NOMO-1 treated with dmso at 0.1 percent for 144 hours (cell line): ENCODE results near the gene EHBP1.
"Not testable (repeated sequence)": the region's sequence is repeated elsewhere in the genome, so short reads cannot be mapped to it uniquely, and the experiment has no call there.

ENCODE experiments used
- DNase-seq: peaks from one replicate; lab custom pipeline; 2025; ENCODE audit not compliant: unreplicated experiment; lab: John Stamatoyannopoulos, UW

The EHBP1 gene

DNA sequence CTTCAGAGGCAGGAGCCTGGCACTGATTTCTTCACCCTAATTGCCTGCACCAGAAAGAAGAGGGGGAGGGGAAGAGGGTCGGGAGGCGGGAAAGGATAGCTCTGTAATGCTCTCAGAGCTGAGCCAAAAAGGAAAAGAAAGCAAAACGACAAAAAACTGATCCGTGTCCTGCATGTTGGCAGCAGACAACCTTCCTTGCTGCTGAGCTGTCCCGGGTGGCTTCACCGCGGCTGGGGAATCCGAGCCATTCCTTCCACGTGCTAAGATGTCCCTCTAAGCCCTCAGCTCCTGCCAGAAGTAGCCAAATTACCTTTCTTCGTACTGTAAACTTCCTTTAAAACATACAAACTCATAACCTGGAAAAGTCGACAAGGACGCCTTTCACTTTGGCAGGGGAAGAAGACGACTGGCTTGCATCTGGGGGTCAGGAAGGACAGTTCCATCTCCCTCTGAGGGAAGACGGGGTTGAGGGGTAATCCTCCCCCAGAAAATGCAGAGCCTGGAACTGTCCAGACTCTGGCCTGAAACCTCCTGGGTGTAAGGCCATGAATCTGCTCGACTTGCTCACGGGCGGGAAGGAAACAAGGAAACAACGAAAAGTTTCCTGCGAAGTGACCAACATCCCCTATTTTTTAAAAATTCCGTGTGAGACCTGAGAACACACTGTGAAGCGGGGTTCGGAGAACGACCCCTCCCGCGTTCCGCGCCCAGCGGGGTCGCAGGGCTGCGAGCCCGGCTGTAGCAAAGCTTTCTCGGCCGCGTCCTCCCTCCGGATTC is 352.8 kb downstream of the EHBP1 start:
- DNase-seq = no peak

DNA sequence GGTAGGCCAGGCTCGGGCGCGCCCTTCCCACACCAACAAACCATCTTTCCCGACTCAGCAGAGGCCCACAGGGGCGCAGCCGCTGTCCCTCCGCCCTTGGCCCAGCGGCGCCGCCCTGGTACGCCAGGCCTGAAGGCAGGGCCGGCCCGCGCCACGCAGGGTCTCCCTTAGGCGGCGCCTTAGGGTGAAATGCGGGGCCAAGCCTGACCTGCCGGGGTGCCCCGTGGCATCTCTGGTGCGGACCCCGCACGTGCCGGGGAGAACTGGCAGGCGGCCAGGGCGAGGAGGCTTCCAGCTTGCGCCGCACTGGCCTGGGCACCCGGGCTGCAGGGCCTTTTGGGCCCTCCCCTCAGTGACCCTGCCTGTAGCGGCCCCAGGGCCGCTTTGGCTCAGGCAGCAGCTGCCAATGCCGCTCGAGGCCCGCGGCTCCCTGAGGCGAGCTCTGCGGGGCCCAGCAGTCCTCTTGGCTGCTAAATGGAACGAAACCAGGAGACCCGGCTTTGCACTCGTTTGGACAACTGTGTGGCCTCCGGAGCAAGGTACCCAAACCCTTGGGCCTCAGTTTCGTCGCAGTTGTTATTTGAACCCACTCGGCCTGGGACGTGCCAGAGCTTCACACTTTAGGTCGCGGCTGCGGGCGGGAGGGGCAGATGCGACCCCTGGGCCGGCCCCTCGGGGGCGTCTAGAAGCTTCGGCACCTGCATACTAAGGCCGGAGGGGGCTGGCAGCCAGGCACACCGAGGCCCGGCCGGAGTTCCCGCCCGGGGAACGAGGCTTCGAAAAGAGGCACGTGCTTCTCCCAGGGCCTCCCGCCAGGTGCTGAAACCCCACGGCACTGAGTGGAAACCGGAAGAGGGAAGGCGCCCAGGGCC is 353.6 kb downstream of the EHBP1 start:
- no peak for DNase-seq

DNA sequence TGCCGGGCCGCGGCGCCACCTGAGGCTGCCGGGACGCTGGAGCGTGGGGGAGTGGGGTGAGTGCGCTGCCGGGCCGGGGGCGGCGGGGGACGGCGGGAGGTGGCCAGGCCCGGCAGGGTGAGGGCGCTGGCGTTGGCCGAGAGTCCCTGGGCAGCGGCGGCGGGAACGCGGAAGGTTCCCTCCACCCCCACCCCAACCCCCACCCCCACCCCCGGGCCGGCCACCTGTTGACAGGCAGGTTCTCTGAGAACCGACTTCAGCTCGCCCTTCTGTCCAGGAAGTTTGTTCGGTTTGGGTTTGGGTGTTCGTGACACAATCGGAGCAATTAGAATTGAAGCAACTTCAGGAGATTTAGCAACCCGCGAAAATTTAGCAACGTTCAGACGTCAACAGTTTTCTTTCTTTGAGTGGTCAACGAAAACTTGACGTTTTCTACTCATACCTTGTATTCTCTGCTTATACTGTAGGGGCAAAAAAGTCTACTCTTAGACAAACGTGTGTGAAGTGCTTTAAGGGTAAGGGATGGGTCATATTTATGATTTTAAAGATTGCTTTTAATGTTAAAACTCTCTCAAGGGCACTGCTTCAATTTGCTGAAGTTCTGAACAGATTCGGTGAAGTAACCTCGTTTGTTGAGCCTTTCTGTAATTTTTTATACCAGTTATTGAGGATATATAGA is 354.4 kb downstream of the EHBP1 start:
- DNase-seq = peak; percentile 86

DNA sequence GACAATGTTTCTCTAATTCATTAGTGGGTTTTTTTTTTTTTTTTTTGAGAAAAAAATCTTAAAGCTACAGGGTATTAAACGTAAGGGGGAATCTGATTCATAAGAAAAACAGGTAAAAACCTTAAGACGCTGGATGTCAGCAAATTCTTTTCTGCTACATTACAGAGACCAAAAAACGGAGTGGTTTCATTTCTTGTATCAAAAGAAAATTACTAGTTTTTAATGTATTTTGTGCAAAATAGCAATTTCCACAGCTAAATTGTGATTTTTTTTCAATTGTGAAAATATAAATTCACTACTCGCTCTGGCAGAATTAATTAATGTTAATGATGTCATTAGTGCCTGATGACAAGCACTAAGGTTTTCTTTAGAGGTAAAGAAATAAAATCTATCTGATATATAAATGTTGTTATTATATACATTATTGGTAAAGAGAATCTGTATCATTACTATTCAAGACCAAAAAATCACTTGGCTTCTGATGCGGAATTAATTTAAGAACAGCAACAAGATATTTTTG is 355.0 kb downstream of the EHBP1 start:
- DNase-seq = no peak

DNA sequence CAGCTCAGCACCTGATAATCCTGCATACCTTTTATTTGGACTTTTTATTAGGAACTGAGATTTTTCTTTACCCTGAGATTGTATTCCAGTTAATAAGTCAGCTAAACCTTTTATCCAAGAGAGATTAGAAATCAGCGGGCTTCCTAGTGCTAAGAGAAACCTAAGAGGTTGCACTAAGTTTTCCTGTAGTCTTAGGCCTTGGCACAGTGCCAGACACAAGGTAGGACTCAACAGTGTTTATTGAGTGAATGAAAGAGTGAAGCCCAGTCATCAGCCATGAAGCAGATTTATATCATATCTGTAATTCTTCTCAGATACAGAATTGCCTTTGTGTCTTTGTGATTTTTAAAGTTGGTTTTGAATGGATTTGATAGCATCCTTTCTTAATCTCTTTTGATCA is 358.7 kb downstream of the EHBP1 start:
- no peak for DNase-seq

DNA sequence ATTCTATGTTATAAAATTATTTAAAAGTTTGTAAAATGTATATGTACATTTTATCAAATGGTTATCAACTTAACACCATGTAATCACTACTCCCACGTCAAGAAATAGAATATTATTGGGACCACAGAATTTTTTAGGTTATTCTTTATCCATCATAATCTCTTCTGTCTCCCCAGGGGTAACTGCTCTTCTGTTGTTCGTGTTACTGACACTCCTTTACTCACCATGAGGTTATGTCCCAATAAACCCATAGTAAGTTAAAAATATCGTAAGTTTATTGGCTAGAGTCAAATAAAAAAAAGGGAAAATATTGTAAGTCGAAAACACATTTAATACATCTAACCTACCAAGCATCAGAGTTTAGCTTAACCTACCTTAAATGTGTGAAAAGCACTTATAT is 359.1 kb downstream of the EHBP1 start:
- no peak for DNase-seq

DNA sequence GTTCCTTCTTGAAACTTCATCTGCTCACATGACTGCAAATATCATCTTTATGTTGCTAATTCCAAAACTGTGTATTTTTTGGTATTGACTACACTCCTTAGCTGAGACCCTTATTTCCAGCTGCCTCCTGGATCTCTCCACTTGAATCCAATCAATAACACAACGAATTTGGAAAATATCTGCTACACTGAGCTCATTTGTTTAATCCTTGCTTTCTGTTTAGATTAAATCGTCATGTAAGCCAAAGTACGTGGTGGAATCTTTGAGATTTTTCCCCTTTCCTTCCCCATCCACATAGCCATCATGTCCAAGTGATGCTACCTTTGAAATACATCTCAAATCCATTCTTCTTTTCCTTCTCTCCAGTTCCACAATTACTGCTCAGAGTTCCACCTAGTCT is 360.8 kb downstream of the EHBP1 start:
- DNase-seq = no peak

DNA sequence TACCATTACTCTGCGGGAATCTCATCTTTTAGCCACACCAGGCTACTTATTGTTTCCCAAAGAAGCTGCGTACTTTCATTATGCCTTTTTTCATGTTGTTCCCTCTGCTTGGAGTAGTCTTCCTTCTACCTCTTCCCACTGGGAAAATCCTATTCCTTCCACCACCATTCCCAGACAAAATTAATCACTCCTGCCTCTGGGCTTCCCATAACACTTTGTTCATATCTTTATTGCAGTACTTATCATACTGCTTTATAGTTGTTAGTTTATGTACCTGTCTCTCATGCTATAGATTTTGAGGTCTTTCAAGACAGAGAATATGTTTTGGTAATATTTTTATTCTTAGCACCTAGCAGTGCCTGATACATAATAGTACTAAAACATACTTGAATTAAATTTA is 361.3 kb downstream of the EHBP1 start:
- DNase-seq = no peak

DNA sequence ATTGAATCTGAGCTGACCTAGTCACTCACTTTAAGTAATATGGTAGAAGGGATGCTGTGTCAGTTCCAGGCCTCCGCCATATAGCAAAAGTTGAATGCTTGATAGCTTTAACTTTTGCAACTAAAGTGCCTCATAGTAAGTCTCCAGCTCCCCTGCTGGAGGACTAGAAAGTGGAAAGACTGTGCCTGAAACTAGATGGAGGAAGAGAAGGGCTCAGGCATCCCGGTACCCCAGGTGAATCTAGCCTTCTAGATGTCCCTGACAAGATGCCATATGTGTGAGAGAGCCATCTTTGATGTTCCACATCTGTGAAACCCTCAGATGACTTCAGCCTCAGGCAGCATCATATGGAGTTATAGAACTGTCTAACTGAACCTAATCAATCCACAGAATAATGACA is 366.2 kb downstream of the EHBP1 start:
- no peak for DNase-seq

DNA sequence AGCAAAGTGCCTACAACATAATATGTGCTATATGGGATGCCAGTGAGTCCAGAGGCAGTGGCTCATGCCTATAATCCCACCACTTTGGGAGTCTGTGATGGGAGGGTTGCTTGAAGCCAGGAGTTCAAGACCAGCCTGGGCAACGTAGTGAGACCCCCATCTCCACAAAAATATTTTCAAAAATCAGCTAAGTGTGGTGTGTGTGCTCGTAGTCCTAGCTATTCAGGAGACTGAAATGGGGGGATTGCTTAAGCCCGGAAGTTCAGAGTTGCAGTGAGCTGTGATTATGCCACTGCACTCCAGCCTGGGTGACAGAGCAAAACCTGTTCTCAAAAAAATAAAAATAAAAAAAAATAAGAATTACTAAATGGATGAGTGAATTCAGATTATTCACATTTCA is 368.5 kb downstream of the EHBP1 start:
- peak; percentile 26 for DNase-seq

DNA sequence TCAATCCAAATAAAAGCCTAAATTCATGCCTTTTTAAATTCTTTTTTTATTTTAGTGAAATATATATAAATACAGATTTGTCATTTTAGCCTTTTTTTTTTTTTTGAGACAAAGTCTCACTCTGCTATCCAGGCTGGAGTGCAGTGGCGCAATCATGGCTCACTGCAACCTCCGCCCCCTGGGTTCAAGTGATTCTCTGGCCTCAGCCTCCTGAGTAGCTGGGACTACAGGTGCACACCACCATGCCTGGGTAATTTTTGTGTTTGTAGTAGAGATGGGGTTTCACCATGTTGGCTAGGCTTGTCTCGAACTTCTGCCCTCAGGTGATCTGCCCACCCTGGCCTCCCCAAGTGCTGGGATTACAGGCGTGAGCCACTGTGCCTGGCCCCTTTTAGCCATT is 368.9 kb downstream of the EHBP1 start:
- not testable (repeated sequence) for DNase-seq

DNA sequence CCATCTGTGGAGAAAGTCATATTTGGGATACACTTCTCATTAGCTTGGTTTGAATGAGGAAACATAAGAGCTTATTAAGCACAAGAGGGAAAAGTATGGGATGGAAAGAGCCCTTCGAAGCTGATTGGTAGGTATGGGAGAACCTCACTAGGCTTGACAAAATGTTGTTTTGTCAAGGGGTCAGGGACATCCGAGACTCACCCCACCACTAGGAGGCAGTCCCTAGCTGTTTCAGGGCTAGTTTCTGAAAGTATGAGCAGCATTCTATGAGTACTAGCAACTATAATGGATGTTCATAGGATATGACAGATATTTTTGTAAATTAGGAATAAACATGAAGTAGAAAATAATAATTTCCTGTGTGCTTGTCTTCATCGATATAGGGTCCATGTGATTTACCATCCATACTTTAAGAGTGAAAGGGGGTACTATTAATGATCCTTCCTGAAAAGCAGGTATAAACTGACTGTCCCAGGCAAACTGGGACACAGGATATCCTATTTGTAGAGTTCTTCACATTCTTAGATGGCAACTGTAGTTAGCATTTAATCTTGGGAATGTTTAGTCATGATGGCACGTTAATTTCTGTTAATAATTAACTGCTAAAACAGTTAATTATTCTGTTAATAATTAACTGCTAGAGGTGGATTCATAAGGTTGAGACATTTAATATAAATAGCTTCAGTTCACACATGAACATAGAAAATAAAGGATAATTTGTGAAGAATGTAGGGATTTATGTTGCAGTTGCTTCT is 373.5 kb downstream of the EHBP1 start:
- DNase-seq = no peak

DNA sequence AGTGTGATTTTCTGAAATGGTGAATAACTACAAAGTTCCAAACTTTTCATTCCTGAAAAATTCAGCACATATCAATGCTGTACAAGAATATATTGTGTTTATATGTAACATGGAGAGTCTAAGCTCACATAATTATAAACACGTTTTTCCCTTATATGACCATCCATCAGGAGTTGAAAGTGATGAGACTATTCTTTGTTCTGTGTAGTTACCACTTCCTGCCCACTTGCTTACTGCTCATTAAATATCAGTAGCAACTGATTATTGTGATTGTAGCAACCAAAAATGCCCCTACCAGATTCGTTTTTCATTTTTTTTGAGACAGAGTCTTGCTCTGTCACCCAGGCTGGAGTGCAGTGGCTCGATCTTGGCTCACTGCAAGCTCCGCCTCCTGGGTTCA is 375.9 kb downstream of the EHBP1 start:
- DNase-seq = no peak

DNA sequence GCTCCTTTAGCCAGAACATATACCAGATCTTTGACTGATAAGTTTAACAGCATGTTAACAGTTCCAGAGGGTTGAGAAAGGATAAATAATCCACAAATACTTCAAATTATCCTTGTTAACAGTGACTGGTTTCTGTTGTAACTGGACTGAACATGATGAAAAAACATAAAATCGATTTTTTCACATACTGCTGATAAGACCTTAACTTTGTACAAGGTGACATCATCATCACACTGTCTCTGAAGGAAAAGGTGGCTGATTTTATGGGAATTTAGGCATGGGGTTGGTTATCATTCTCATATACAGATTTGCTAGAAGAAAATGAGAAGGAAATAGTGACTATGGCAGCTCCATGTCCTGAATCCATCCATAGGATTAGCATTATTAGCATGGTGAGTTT is 381.2 kb downstream of the EHBP1 start:
- DNase-seq = no peak

DNA sequence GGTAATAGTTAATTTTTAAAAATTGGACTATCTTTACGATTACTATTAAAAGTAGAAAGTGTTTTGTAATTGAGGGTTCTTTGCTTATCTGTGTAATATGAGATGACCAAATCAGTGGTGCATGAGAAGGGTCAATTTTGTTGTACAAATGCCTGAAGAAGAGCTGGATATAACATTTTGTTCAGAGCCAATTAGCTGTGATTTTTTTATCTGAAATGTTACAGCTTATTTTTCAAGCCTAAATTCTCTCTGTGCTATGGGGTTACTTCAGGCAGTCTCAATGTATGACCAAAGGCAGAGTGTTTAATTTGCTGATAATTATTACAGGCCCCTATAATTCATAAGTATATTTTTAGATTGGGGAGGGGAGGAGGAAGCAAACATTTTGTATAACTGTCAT is 386.9 kb downstream of the EHBP1 start:
- DNase-seq = no peak

DNA sequence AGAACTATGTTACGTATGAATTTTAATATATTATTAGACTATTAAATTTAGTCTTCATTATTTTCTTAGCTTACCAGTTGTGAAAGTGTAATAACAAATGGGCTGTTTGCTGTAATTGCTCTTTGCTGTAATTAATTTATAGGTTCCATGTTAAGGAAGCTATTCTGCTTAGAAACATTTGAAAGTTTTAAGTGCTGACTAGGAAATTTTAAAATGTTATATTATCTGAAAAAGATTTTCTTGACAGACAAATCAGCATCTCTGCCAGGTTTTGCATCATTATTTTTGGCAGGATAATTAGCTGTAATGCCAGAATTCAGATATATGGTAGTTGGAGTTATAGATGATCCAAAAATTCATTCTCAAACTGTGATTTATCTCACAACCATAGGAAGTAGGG is 387.3 kb downstream of the EHBP1 start:
- no peak for DNase-seq

DNA sequence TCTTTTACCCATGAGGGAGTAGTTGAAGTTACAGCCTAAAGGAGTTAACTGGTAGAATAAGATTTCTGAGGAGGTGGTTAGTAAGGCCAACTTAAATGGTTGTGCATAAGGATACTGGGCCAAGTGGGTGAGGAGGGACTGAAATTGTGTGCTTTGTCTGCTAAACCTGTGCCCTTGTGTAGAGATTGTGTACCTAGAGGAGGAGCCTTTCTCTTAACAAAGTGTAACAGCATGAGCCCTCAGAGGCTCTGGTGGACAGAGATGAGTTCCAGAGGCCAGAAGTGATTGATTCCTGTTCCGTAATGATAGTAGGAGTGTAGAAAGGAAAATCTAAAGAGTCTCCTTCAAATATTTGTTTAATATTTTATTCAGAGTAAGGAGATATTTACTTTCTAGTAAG is 388.0 kb downstream of the EHBP1 start:
- DNase-seq = no peak
